Nephron progenitor cell (in vitro differentiated cells): ENCODE measurements around the gene DOCK6.

ENCODE experiments used
- DNase-seq: peaks from one replicate; pipeline ENCODE4 v3.0.0; 2021
- H3K27ac Mint-ChIP-seq: 2 replicates; pipeline ENCODE4 v1.8.0; 2021; ENCODE audit warnings: mild to moderate bottlenecking, moderate library complexity, mixed read lengths
- H3K27me3 Mint-ChIP-seq: 2 replicates; pipeline ENCODE4 v1.8.0; 2021; ENCODE audit warnings: mild to moderate bottlenecking, low read depth, mixed read lengths; ENCODE audit not compliant: poor library complexity
- H3K36me3 Mint-ChIP-seq: 2 replicates; pipeline ENCODE4 v1.8.0; 2021; ENCODE audit warnings: low read depth, mixed read lengths
- H3K4me1 Mint-ChIP-seq: 2 replicates; pipeline ENCODE4 v1.8.0; 2021; ENCODE audit warnings: mixed read lengths
- H3K4me3 Mint-ChIP-seq: 2 replicates; pipeline ENCODE4 v1.8.0; 2021; ENCODE audit warnings: mild to moderate bottlenecking, moderate library complexity, mixed read lengths
- H3K9me3 Mint-ChIP-seq: 2 replicates; pipeline ENCODE4 v1.8.0; 2021; ENCODE audit warnings: mild to moderate bottlenecking, moderate library complexity, mixed read lengths
- CTCF ChIP-seq: fragments of 200-600 bp; sonication (generic); IDR thresholded peaks from 2 replicates; pipeline ENCODE4 v1.5.0; 2021; ENCODE audit warnings: antibody characterized with exemption

DOCK6 gene

GRCh38 chr19:11281356-11282049 is 19.2 kb upstream of the DOCK6 start:
- DNase-seq: no peak
- Mint-ChIP-seq H3K9me3 (peaks cover 27% of the 10 kb centered on the region), H3K27ac (no peak overlapping the region), H3K4me1 (no peaks in the 10 kb centered on the region), H3K27me3 (no peaks in the 10 kb centered on the region), H3K4me3 (no peak overlapping the region), H3K36me3 (no peaks in the 10 kb centered on the region)
- no peak for TF ChIP-seq CTCF

GRCh38 chr19:11279505-11280236 is 17.3 kb upstream of the DOCK6 start:
- Mint-ChIP-seq H3K27me3 (no peaks in the 10 kb centered on the region), H3K9me3 (peaks cover 31% of the 10 kb centered on the region), H3K4me3 (no peak overlapping the region), H3K36me3 (no peaks in the 10 kb centered on the region), H3K4me1 (peaks cover 5% of the 10 kb centered on the region), H3K27ac (no peak overlapping the region)
- TF ChIP-seq CTCF: no peak
- DNase-seq: no peak

GRCh38 chr19:11278670-11279069 is 16.3 kb upstream of the DOCK6 start:
- no peak overlapping the region for H3K27ac Mint-ChIP-seq
- no peak for TF ChIP-seq CTCF
- H3K27me3 Mint-ChIP-seq: no peaks in the 10 kb centered on the region
- H3K36me3 Mint-ChIP-seq: no peaks in the 10 kb centered on the region
- H3K4me1 Mint-ChIP-seq: peaks cover 5% of the 10 kb centered on the region
- H3K9me3 Mint-ChIP-seq: peaks cover 31% of the 10 kb centered on the region
- no peak overlapping the region for H3K4me3 Mint-ChIP-seq
- no peak for DNase-seq

GRCh38 chr19:11274533-11275086 is 12.3 kb upstream of the DOCK6 start:
- peaks cover 7% of the 10 kb centered on the region for H3K4me1 Mint-ChIP-seq
- H3K9me3 Mint-ChIP-seq: peaks cover 28% of the 10 kb centered on the region
- H3K4me3 Mint-ChIP-seq: no peak overlapping the region
- no peaks in the 10 kb centered on the region for H3K36me3 Mint-ChIP-seq
- no peak overlapping the region for H3K27ac Mint-ChIP-seq
- no peak for DNase-seq
- no peak for TF ChIP-seq CTCF
- peaks cover 9% of the 10 kb centered on the region for H3K27me3 Mint-ChIP-seq

GRCh38 chr19:11273989-11274388 is 11.7 kb upstream of the DOCK6 start:
- peaks cover 13% of the 10 kb centered on the region for H3K4me1 Mint-ChIP-seq
- peaks cover 9% of the 10 kb centered on the region for H3K27me3 Mint-ChIP-seq
- no peak overlapping the region for H3K4me3 Mint-ChIP-seq
- no peak for DNase-seq
- H3K36me3 Mint-ChIP-seq: no peaks in the 10 kb centered on the region
- no peak for TF ChIP-seq CTCF
- H3K9me3 Mint-ChIP-seq: peaks cover 23% of the 10 kb centered on the region
- H3K27ac Mint-ChIP-seq: no peak overlapping the region
